Stimulated activated CD4-positive, alpha-beta T cell treated with anti-CD3 and anti-CD28 coated beads, Interleukin-1b, Interleukin-23, amount 100 ng/mL, for 1 hour (primary cell): Measurements from ENCODE around the gene SELE.
"Not testable (repeated sequence)": the region's sequence is repeated elsewhere in the genome, so short reads cannot be mapped to it uniquely, and the experiment has no call there.

Source experiments
- DNase-seq, 2 donors: peaks; one replicate each; pipeline ENCODE4 v3.0.0-alpha.2; 2020; ENCODE audit warnings: low read depth in 2 of 2

The SELE gene

DNA sequence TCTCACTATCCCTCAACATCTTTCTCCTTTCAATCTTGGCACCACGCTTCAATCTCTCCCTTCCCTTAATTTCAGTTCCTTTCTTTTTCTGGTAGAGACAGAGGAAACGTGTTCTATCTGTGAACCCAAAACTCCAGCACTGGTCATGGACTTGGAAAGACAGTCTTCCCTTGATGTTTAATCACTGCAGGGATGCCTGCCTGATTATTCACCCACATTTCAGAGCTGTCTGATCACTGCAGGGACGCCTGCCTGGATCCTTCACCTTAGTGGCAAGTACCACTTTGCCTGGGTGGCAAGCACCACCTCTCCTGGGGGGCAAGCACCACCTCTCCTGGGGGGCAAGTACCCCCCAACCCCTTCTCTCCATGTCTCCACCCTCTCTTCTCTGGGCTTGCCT is 50.2 kb downstream of the SELE start:
- DNase-seq = no peak

DNA sequence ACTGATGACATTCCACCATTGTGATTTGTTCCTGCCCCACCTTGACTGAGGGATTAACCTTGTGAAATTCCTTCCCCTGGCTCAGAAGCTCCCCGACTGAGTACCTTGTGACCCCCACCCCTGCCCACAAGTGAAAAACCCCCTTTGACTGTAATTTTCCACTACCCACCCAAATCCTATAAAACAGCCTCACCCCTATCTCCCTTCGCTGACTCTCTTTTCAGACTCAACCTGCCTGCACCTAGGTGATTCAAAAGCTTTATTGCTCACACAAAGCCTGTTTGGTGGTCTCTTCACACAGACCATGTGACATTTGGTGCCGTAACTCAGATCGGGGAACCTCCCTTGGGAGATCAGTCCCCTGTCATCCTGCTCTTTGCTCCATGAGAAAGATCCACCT is 50.7 kb downstream of the SELE start:
- not testable (repeated sequence) for DNase-seq

DNA sequence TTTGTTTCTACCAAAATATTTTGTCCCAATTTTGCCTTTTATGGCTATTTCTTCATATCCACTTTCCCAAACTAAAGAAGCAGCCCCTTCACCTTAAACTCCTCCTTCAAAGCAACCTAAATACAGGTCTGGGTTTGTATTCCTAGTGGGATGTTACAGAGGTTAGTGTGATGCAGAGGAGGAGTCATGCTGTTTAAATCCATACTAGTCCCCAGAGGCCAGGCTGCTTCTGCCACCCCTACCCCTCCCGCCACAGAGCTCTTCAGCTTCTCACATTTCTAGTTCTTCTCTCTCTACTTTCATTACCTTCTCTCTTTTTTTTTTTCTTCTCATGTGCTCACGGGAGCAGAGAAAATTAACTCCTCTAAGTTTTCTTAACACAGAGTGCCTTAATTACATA is 51.8 kb downstream of the SELE start:
- DNase-seq = no peak

- DNase-seq = no peak
Observed at GRCh38 chr1:169681140-169681539, 52.7 kb downstream of the SELE start.

GRCh38 chr1:169680377-169681019 is 53.4 kb downstream of the SELE start:
- DNase-seq = peak in 1 of 2 donors; percentile 33

DNA sequence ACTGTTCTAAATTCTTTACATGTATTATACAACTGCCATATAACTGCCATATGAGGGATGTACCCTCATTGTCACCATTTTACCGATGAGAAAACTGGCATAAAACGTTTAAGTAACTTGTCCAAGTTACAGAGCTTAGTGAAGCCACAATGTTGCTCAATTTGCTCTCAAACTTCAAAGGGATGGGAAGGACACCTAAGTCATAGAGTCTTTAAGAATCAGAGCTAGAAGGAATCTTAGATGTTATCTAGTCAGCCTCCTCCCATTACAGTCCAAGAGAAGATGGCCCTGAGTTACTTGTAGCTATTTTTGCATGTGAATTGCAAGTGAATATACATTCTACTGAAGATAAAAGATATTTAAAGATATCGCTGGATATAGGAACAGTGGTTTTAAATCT is 54.2 kb downstream of the SELE start:
- DNase-seq = no peak

DNA sequence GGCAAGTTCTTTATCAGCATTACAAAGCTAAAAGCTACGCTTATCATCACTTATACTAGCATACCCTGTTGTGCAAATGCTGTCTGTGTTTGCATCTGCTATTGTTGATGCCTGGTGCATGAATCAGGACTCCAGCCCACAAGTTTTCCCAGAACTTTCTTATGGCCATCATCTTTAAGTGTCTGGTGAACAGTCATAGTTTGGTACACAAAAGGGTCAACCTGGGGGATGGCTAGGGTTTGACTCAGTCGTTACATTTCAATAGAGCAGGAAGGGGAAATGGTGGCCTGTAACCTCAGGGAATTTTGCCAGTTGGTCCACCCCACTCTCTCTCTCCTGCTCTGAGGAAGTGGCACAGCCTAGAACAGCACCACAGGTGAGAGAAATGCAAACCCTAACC is 57.9 kb downstream of the SELE start:
- DNase-seq = no peak
